Posterior cingulate gyrus (tissue), 11 donors: ENCODE data around the gene RPL37A.
"Not testable (repeated sequence)": the region's sequence is repeated elsewhere in the genome, so short reads cannot be mapped to it uniquely, and the experiment has no call there.

Source experiments
- DNase-seq, 10 donors: peaks; one replicate each; pipeline versions ENCODE4 v3.0.0 to v3.0.0-alpha.2; 2020 to 2021; ENCODE audit warnings: mixed read lengths in 3 of 10
- intact Hi-C: fragments of 100-400 bp; cut with DNase I; formaldehyde crosslinking; loops from one replicate; pipeline ENCODE4 v1.15.1; 2023

RPL37A gene

DNA sequence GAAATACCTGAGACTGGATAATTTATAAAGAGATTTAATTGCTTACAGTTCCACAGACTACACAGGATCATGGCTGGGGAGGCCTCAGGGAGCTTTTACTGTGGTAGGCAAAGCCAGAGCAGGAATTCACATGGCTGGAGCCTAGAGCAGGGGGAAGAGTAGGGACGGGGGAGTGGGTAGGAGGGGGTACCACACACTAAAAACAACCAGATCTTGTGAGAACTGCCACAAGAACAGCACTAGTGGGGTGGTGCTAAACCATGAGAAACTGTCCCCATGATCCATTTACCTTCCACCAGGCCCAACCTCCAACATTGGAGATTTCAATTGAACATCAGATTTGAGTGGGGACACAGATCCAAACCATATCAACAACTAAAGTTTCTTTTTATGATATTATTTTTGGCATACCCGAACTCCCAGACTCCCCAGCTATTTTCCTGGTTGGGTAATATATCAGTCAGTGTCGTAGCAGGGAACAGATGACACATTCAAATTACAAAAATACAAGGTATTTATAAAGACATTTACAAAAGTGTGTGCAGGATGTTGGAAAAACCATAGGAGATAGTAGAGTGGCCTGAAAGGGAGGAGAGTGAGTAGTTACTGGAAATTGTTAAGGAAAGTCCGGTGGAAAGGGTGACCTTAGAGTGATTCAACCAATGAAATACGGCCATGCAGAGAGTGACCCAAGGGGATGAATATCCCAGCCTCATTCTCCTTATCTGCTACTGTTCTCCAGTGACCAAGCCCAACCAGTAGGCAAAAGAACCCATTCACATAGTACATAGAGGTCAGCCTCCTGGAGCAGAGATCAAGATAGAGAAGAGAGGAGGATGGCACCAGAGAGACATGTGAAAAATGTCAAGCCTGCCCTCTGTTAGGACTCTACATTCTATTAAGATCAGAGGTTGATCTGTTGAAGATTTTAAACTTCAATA lies 8.8 kb downstream of the RPL37A start:
- no peak for DNase-seq
- intact Hi-C loops = no loop called here

DNA sequence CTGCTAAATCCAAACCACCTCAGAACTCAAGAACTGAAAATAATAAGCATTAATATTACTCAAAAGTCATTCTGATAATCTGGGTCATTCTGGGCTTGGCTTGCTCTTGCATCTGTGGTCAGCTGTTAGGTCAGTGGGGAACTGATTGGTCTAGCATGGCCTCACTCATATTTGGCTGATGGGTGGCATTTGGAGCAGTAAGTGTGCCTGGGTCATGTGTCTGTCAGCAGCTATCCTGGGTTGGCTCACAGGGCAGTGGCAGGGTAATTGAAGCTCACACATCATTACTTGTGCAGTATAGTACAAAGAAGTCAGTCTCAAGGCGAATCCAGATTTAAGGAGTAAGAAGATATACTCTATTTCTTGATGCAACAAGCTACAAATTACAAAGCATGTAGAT lies 9.6 kb downstream of the RPL37A start:
- intact Hi-C loops = no loop called here
- DNase-seq = no peak

DNA sequence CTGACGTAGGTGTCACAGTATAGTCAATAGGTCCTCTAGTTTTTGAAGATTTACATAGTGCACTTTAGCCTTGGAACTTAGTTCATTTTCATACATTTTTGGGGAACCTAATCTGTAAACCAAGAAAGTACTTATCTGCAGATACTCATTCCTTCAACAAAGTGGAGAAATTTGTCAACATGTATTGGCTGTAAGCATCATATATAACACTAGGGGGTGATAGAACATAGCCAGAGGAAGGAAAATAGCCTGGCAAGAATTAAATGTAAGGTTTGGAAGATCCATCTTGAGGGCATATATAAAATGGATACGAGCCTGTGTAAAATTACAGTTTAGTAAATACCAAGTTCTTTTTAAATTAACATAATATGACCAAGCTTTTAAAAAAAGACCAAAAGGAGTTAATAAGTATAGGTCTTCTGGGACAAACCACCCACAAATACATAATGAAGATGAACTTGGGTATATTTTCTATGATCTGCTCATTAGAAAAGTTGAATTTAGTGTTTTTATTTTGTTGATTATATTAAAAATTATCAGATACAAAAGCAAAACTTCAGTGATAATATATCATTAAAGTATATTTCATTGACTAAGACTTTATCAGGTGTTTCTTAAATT lies 18.2 kb downstream of the RPL37A start:
- intact Hi-C loops = loop anchor here (10.0 kb wide), 1 partner anchor 998 kb away; no protein-coding TSS in a partner anchor
- no peak for DNase-seq

DNA sequence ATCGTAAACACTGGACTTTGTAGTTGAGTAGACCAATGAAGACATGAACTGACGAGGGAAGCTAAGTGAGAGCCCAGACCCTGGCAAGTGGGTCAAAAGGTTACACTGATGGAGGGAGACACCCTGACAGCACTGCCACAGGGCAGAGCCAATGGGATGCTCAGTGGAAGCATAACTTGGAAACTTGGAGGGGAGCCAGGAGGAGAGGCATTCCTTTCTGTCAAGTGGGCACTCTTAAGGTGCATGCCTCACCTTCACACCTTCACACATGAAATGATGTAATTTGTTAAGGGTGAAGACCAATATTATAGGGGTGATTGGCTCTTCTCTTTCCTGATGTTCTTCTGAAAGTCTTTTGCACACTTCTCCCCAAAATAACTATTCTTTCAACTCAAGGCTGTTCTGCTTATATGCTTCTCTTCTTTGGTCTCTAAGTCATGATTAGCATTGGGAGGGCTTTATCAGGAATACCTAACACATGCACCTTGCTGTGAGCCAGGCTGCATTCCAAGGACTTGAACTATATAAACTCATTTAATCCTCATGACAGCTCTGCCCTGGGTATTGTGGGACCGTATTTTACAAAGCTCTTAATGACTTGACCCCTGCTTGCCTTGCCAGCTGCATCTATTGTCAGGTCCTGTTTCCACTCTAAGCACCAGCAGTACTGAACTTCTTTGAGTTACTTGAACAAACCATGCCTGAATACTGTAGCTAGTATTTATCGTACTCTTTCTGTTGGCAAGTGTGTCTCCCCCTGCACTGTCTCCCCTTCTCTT lies 19.0 kb downstream of the RPL37A start:
- no peak for DNase-seq
- intact Hi-C loops = loop anchor here (10.0 kb wide), 1 partner anchor 997 kb away; no protein-coding TSS in a partner anchor

DNA sequence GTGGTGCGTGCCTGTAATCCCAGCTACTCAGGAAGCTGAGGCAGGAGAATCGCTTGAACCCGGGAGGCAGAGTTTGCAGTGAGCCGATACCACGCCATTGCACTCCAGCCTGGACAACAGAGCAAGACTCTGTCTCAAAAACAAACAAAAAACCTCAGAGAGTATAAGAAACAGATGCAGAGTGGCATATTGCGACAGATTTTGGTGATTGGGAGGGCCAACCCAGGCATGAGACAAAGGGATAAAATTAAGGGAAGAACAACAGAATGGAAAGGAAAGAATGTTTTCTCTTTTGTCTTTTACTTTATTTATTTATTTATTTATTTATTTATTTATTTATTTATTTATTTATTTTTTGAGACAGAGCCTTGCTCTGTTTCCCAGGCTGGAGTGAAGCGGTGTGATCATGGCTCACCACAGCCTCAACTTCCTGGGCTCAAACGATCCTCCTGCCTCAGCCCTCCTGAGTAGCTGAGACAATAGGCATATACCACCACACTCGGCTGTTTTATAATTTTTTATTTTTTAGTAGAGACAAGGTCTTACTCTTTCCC lies 20.0 kb downstream of the RPL37A start:
- not testable (repeated sequence) for DNase-seq
- intact Hi-C loops = loop anchor here (1.0 to 10.0 kb wide), 2 partner anchors 148 to 996 kb away; no protein-coding TSS in a partner anchor

DNA sequence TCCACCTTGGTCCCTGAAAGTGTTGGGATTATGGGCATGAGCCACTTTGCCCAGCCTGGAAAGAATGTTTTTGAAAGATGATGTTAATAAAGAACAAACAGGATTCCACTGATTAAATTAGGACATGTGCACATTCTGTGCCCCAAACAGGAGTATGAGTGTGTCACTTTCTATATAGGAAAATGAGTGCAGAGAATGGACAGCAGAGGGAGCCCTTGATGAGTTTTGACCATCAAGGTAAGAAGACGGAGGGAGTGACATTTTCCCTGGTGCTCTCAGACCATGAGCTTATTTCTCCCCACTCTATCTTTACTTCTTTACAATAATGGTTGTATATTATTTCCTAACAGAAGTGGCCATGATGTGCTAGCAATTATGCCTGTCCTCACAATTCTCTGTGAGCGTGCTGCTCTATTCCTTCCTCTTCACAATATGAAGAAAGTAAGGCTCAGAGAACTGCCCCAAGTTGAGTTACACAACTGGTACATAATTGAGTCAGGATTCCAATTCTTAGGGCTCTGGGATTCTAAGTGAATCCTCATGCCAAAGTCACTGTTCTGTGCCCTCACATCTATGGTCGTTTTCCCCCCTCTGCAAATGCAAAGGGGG lies 20.6 kb downstream of the RPL37A start:
- DNase-seq = peak in 4 of 10 donors; percentile 26 to 59 (median 43)
- intact Hi-C loops = loop anchor here (1.0 to 10.0 kb wide), 2 partner anchors 147 to 996 kb away; no protein-coding TSS in a partner anchor

DNA sequence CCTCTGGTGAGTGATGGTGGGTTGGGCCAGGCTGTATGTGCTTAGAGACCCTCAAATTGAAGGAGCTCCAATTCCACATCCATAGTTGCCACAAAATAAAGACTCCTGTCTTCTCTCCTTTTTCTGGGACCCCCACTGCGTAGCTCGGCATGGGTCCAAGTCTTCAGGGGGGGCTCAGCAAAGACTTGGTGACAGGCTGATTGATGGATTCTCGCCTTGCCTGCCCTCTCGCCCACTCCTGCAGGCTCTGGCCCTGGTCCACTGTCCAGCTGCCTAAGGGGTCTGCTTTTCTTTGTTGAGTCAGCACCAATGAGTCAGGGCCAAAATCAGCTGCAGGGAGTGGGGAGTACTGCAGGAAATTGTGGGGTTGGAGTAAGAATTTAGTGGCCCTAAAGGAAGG lies 21.5 kb downstream of the RPL37A start:
- intact Hi-C loops = no loop called here
- DNase-seq = no peak

DNA sequence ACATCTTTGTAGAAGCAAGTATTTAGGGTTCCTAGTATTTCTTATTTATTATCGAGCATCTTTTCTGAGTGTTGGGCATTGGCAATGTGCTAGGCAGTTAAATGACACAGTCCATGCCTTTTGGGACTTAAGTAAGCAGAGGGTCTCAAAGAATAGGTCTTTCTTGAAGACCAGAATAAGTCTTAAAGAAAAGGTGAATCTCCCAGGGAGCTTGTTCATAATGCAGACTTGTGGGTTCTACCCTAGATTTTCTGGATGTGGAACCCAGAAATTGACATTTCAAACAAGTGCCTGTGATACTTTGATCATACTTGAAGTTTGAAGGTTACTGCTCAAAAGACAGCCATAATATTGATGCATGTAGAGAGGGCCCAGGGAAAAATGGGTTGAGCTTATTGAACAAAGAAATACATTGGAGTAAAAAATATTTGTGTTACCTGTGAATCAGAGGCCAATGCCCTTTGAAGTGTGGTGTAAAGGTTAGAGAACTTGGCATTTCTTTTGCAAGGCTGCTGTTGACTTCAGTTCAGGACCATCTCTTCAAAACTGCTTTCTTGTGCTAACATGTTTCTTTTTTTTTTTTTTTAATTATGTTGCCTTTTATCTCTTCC lies 24.4 kb downstream of the RPL37A start:
- no peak for DNase-seq
- intact Hi-C loops = no loop called here

DNA sequence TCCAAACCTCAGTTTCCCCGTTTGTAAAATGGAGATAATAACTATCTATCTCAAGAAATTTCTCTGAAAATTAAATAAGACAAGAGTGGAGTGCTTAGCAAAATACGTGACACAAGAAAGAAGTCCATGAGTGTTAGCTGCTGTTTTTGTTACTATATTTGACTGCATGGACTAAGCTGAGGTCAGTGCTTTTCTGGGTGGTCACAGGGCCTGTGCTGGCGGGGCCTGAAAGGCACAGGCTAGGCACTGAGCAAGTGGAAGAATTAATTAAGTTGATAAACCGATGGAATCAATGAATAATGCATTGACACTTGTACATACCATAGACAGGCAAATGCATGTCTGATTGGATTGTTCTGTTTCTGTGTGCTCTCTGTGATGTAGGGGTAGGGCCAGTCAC lies 27.3 kb downstream of the RPL37A start:
- intact Hi-C loops = no loop called here
- no peak for DNase-seq

DNA sequence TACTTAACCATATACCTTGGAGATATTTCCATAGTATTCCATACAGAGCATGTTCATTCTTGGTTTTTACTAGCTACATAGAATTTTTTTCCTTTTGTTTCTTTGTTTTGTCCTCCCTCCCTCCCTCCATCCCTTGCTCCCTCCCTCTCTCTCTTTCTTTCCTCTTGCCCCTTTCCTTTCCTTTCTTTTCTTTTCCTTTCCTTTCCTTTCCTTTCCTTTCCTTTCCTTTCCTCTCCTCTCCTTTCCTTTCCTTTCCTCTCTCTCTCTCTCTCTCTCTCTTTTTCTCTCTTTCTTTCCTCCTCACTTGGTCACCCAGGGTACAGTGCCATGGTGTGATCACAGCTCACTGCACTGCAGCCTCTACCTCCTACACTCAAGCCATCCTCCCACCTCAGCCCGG lies 28.3 kb downstream of the RPL37A start:
- intact Hi-C loops = no loop called here
- DNase-seq = no peak

DNA sequence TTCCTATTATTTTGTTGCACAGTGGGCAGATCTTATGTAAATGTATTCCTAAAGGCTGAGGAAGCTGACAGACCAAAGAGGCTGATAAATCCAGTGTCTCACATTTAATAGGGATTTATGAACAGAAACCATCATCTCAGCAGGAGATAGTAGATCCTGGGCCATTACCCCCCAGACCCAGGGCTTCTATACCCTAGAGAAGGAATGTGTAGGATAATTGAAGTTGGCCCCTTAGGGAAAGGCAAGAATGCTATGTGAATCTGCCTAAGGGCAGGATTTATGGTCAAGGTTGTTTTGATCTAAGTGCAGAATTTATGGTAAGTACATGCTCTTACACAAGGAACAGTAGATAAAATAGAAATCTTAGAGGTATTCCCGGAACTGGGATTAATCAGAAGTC lies 29.0 kb downstream of the RPL37A start:
- intact Hi-C loops = no loop called here
- no peak for DNase-seq

DNA sequence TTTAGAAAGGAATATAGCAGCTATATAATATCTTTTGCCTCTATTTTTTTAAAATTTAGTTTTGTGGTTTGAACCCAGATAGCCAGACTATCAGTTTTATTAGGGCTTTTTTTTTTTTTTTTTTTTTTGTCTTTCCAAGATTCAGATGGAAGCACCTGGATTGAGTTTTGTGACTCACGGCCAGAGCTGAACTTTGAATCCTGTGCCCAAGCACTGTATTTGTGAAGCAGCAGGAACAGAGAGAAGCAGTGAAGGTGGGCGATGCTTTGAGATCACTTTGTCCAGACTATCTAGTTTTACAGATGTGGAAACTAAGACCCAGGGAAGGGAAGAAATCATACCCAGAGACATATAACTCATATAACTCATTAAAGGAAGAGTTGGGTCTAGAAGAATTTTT lies 33.9 kb downstream of the RPL37A start:
- no peak for DNase-seq
- intact Hi-C loops = no loop called here

DNA sequence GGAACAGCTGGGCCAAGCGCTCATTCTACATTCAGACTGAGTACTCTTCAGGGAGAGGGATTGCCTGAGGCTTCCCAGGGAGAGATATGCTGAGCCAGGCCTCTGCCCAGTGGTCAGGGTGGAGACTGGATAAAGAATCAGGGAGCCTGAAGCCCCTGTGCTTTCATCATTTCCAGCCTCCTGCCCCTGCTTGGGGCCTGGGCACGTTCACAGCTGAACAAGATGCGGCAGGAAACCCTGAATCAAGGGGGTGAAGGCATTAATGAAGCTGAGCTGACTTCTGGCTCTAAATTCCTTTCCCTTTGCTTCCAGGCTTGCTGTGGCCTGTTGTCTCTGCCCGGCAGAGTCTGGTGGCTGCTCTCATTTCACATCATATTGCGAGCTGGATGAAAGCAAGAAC lies 35.0 kb downstream of the RPL37A start:
- intact Hi-C loops = no loop called here
- no peak for DNase-seq

DNA sequence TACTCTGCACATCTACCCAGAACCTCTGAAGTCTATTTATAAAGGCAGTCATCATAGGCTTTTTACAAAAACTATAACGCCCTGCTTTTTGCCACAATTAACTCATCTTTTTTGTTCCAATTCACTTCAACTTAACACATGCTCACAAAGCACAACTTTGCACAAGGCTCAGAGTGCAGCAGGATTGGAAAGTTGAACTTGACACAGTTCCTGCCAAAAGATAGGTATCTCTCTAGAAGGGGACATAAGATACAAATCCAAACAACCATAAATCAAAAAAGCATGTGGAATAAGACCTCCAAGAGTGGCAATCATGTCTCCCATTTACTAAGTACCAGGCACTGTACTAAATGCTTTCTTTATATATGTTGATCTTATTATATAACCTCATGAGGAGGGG lies 36.2 kb downstream of the RPL37A start:
- DNase-seq = no peak
- intact Hi-C loops = no loop called here

DNA sequence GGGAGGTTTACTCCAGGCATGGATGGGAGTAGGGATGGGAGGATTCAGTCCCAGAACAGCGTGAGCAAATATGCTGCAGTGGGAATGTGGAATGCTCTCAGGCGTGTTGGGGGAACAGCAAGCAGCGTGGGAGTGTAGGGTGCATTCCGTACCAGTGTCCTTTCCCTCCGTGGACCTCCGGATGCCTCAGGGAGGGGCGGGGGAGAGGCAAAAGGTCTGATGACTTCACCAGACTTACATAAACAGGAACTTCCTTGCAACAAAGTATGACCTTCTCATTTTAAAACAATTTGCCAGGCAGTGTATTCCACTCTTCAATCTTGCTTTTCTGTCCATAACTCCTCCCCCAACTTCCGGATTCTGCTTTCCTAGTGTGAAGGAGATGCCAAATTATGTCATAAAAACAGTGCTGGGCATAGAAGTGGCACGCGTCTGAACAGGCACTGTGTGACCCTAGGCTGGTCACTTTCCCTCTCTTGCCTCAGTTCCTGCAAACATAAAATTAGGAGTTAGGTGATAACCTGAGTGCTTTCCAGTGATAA lies 36.9 kb downstream of the RPL37A start:
- peak in 1 of 10 donors; percentile 76 for DNase-seq
- intact Hi-C loops = no loop called here

DNA sequence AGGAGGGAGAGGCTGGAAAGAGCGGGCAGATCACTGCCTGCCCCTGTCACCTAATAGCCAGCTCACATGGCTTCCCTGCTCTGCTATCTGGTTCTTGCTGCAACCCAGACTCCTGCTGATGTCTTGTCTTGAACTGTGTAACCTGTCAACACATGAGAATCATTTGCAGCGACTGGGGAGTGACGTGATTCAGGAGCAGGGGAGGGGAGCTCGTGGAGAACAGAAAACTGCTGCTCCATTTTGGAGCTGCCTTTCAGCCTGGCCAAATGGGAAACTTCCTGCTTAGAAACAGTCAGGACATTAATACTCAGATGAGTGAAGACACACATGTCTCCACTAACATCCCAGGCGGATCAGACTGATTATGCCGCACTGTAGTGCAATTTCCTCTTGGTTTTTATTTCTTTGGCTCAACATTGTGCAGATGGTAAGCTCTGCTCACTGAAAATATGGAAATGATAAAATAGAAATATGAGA lies 38.1 kb downstream of the RPL37A start:
- peak in 1 of 10 donors; percentile 45 for DNase-seq
- intact Hi-C loops = no loop called here

DNA sequence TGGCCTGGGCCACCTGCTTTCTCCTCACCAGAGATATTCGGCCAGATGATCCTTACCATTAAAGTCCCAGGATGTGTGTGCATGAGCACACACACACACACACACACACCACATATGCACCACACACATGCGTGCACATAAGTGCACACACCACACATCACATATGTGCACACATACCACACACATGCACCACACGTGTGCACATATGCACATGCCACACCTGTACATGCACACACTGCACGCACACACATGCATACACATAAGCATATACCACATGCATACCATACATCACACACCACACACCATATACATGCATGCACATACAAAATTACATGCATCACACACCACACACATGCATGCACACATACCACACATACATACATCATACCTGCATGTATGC lies 38.7 kb downstream of the RPL37A start:
- intact Hi-C loops = no loop called here
- no peak for DNase-seq

DNA sequence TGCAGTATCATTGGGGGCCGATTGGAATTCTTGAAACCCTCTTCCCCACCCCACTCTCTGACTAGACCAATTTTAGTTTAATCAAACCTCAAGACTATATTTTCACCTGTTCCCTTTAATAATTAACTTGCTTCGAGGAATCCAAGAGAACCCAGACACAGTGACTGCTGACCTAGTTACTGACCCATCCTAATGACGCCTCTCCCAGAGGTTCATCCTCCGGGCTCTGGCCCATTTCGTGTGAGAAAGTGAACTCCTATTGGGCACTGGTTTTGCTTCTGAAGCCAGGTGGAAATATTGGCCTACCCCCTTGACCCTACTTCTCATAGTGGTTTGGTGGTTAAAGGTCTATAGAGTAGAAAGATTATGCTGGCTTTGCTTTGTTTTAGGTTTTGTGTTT lies 39.9 kb downstream of the RPL37A start:
- intact Hi-C loops = no loop called here
- no peak for DNase-seq

DNA sequence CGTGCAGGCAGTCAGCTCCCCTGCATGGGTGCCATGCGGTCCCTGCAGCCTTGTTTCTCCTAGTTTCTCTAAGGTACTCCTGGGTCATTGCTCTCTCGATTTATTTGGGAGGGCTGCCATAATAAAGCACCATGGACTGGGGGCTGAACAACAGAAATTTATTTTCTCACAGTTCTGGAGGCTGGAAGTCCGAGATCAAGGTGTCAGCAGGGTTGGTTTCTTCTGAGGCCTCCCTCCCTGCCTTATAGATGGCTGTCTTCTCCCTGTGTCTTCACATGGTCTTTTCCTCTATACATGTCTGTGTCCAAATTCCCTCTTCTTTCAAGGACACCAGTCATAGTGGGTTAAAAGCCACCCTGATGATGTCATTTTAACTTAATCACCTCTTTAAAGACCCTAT lies 40.5 kb downstream of the RPL37A start:
- DNase-seq = peak in 1 of 10 donors; percentile 40
- intact Hi-C loops = no loop called here
